HG02623 (cell line): Measurements from ENCODE around the gene LETMD1.

Experiments used
- ATAC-seq: cut with Tn5 transposase; IDR thresholded peaks from one replicate; pipeline ENCODE4 v1.9.1; 2021; ENCODE audit warnings: moderate library complexity; ENCODE audit not compliant: unreplicated experiment

LETMD1 gene

GRCh38 chr12:51025836-51026638, 22.1 kb upstream of the LETMD1 start, which contains the start of gene SLC11A2:
SLC11A2 (minus strand) TSS chr12:51026384; CDS start chr12:51010728, 15,656 bp downstream.
- ATAC-seq: peak; percentile 89

- ATAC-seq: no peak
Observed at GRCh38 chr12:51027342-51027835, 20.7 kb upstream of the LETMD1 start.

- ATAC-seq: no peak
Observed at GRCh38 chr12:51028126-51028812, 19.9 kb upstream of the LETMD1 start.

- no peak for ATAC-seq
Observed at GRCh38 chr12:51028813-51029150, 19.3 kb upstream of the LETMD1 start.

- no peak for ATAC-seq
Observed at GRCh38 chr12:51033048-51033447, 15.1 kb upstream of the LETMD1 start.

GRCh38 chr12:51033457-51034089, 14.6 kb upstream of the LETMD1 start:
- ATAC-seq: no peak

- no peak for ATAC-seq
Observed at GRCh38 chr12:51036279-51036678, 11.8 kb upstream of the LETMD1 start.

- no peak for ATAC-seq
Observed at GRCh38 chr12:51048661-51049251, 629 bp downstream of the LETMD1 start.

GRCh38 chr12:51049525-51049924, 1.4 kb downstream of the LETMD1 start:
- ATAC-seq: no peak

GRCh38 chr12:51051787-51052186, 3.7 kb downstream of the LETMD1 start:
- ATAC-seq: no peak

GRCh38 chr12:51055060-51055459, 6.9 kb downstream of the LETMD1 start:
- no peak for ATAC-seq

- no peak for ATAC-seq
Observed at GRCh38 chr12:51056242-51056641, 8.1 kb downstream of the LETMD1 start.

GRCh38 chr12:51059086-51059485, 11.0 kb downstream of the LETMD1 start:
- no peak for ATAC-seq

- no peak for ATAC-seq
Observed at GRCh38 chr12:51062631-51063397, 14.7 kb downstream of the LETMD1 start.

GRCh38 chr12:51065530-51065929, 17.4 kb downstream of the LETMD1 start:
- ATAC-seq: no peak

- ATAC-seq: no peak
Observed at GRCh38 chr12:51067229-51067628, 19.1 kb downstream of the LETMD1 start.

- no peak for ATAC-seq
Observed at GRCh38 chr12:51067771-51068170, 19.6 kb downstream of the LETMD1 start.

- ATAC-seq: no peak
Observed at GRCh38 chr12:51070004-51070403, 21.9 kb downstream of the LETMD1 start.

- no peak for ATAC-seq
Observed at GRCh38 chr12:51071663-51072062, 23.5 kb downstream of the LETMD1 start.

GRCh38 chr12:51075390-51075789, 27.3 kb downstream of the LETMD1 start:
- ATAC-seq: no peak
